Endothelial cell of umbilical vein (primary cell): ENCODE data around the gene ARHGEF25. TPM values are rescaled to one million over a fixed set of nuclear protein-coding genes. Genes with fewer than 3 reads are reported as not detected.

ENCODE experiments used
- BruUV-seq: library from RNA; stranded (reverse); fragments of 400-500 nt; replicated peaks from 2 replicates; lab custom pipeline; 2021; lab: Mats Ljungman, UMichigan
- CTCF ChIA-PET: fragments of 300-600, 350-600 bp; sonication (Branson Sonifier 250); formaldehyde crosslinking; loops from one replicate; lab custom pipeline; 2021; ENCODE audit warnings: antibody characterized with exemption, inconsistent platforms; lab: Charles Lee
- POLR2A ChIA-PET: fragments of 300-600, 350-600 bp; sonication (Branson Sonifier 250); formaldehyde crosslinking; loops from one replicate; lab custom pipeline; 2021; ENCODE audit warnings: antibody characterized with exemption, inconsistent platforms; lab: Charles Lee
- DNase-seq: peaks from one replicate; pipeline ENCODE4 v3.0.0-alpha.2; 2011; ENCODE audit warnings: low read depth, low spot score
- FAIRE-seq: peaks from 2 replicates; lab custom pipeline; 2011; peaks lifted over from hg19 to GRCh38; lab: Jason Lieb, UNC
- H2AFZ ChIP-seq: 2 replicates; pipeline ENCODE4 v1.6.0; 2012; ENCODE audit warnings: low read depth, low read length, control low read depth, inconsistent platforms
- H3K27ac ChIP-seq: 2 replicates; pipeline ENCODE4 v1.5.1; 2011; ENCODE audit warnings: low read depth, mild to moderate bottlenecking, control low read depth, low read length, moderate library complexity; ENCODE audit not compliant: insufficient read depth
- H3K27me3 ChIP-seq, 2 experiments: 2 replicates each; pipeline versions ENCODE4 v1.6.0 to v1.6.1; 2011; ENCODE audit warnings: low read length in 2 of 2, mixed read lengths in 1 of 2; ENCODE audit not compliant: control insufficient read depth in 2 of 2, insufficient read depth in 2 of 2
- H3K36me3 ChIP-seq, 2 experiments: 2 replicates in 1 of 2; 3 replicates in 1 of 2; pipeline ENCODE4 v1.5.1; 2011; ENCODE audit warnings: low read length in 2 of 2, mild to moderate bottlenecking in 1 of 2, moderate library complexity in 1 of 2; ENCODE audit not compliant: control insufficient read depth in 2 of 2, insufficient read depth in 2 of 2; ENCODE audit errors: extremely low read depth in 1 of 2
- H3K4me1 ChIP-seq: 3 replicates; pipeline ENCODE4 v1.5.1; 2011; ENCODE audit warnings: mild to moderate bottlenecking, low read length; ENCODE audit not compliant: control insufficient read depth, insufficient read depth; ENCODE audit errors: extremely low read depth
- H3K4me2 ChIP-seq: 2 replicates; pipeline ENCODE4 v1.6.1; 2011; ENCODE audit warnings: low read length, control low read depth, mixed read lengths; ENCODE audit not compliant: insufficient read depth
- H3K4me3 ChIP-seq, 3 experiments: fragments of 200-600 bp in 1 of 3; sonication (generic), shearing (Covaris generic) in 1 of 3; replicated peaks in 1 of 3; 2 replicates each; pipeline ENCODE4 v1.5.1; 2011 to 2016; ENCODE audit warnings: control low read depth in 3 of 3, low read length in 3 of 3, mild to moderate bottlenecking in 2 of 3, inconsistent platforms in 1 of 3, low read depth in 1 of 3, moderate library complexity in 1 of 3; ENCODE audit not compliant: insufficient read depth in 1 of 3
- H3K79me2 ChIP-seq: 2 replicates; pipeline ENCODE4 v1.6.0; 2012; ENCODE audit warnings: low read length, inconsistent platforms; ENCODE audit not compliant: control insufficient read depth, insufficient read depth
- H3K9ac ChIP-seq: replicated peaks from 2 replicates; pipeline ENCODE3; 2011; ENCODE audit warnings: low read length, control low read depth; ENCODE audit not compliant: insufficient read depth; ENCODE audit errors: extremely low read depth
- H3K9me1 ChIP-seq: replicated peaks from 3 replicates; pipeline ENCODE4 v1.6.0; 2011; ENCODE audit warnings: mild to moderate bottlenecking, low read length; ENCODE audit not compliant: control insufficient read depth, insufficient read depth; ENCODE audit errors: extremely low read depth
- H3K9me3 ChIP-seq: replicated peaks from 2 replicates; pipeline ENCODE4 v1.5.1; 2012; ENCODE audit warnings: low read length, inconsistent platforms; ENCODE audit not compliant: control insufficient read depth, insufficient read depth
- H4K20me1 ChIP-seq: replicated peaks from 2 replicates; pipeline ENCODE3; 2011; ENCODE audit warnings: mild to moderate bottlenecking, low read length; ENCODE audit not compliant: control insufficient read depth, insufficient read depth; ENCODE audit errors: extremely low read depth
- CTCF ChIP-seq, 2 donors: IDR thresholded peaks; 1 replicate in 1 of 2; 2 replicates in 1 of 2; pipeline ENCODE4 v1.5.1; 2011; ENCODE audit warnings: low read length in 2 of 2, mild to moderate bottlenecking in 2 of 2, moderate library complexity in 2 of 2, control low read depth in 1 of 2, inconsistent platforms in 1 of 2, low read depth in 1 of 2; ENCODE audit not compliant: insufficient read depth in 1 of 2; ENCODE audit errors: extremely low read depth in 1 of 2
- EZH2 ChIP-seq: IDR thresholded peaks from 2 replicates; pipeline ENCODE4 v1.6.1; 2012; ENCODE audit warnings: borderline replicate concordance, low read depth, mild to moderate bottlenecking, moderate library complexity, low read length, inconsistent platforms; ENCODE audit not compliant: severe bottlenecking
- FOS ChIP-seq: IDR thresholded peaks from 2 replicates; pipeline ENCODE4 v1.6.1; 2011; ENCODE audit warnings: mild to moderate bottlenecking, low read length, moderate library complexity, borderline replicate concordance; ENCODE audit not compliant: insufficient read depth
- GATA2 ChIP-seq: IDR thresholded peaks from 2 replicates; pipeline ENCODE4 v1.7.0; 2011; ENCODE audit warnings: low read depth, mild to moderate bottlenecking, moderate library complexity, mixed read lengths, low read length; ENCODE audit not compliant: insufficient read length, insufficient read depth
- JUN ChIP-seq: IDR thresholded peaks from 2 replicates; pipeline ENCODE4 v1.6.1; 2011; ENCODE audit warnings: borderline replicate concordance, low read depth; ENCODE audit not compliant: insufficient read length, insufficient read depth
- MYC ChIP-seq: IDR thresholded peaks from one replicate; pipeline ENCODE4 v1.6.1; 2011; ENCODE audit warnings: mild to moderate bottlenecking, low read depth, low read length
- POLR2A ChIP-seq: IDR thresholded peaks from 2 replicates; pipeline ENCODE4 v1.6.1; 2012; ENCODE audit warnings: low read depth, mild to moderate bottlenecking, control low read depth, low read length
- POLR2AphosphoS5 ChIP-seq: IDR thresholded peaks from 2 replicates; pipeline ENCODE4 v1.6.1; 2012; ENCODE audit warnings: low read depth, mild to moderate bottlenecking, control low read depth, low read length, moderate library complexity; ENCODE audit not compliant: insufficient read depth
- dilution Hi-C: fragments of 300-500 bp; cut with MboI; formaldehyde crosslinking; loops from one replicate; pipeline ENCODE4 v1.15.0; 2019; ENCODE audit warnings: low sequenced_read_pairs; ENCODE audit not compliant: extremely low pct_ligation_motif_present
- intact Hi-C: fragments of 100-400 bp; cut with micrococcal nuclease; formaldehyde crosslinking; loops from one replicate; pipeline ENCODE4 v1.10.0; 2022
- polyA plus RNA-seq, 4 experiments: library from polyadenylated mRNA; depleted of rRNA in 3 of 4; stranded (reverse) in 3 of 4; unstranded in 1 of 4; fragments of >200 nt; gene quantifications; 2 replicates each; pipeline versions ENCODE4 v1.2.1 to v1.2.3, GENCODE V29; 2011 to 2012; ENCODE audit warnings: missing spikeins in 1 of 4
- total RNA-seq: library from RNA; stranded (reverse); gene quantifications from 2 replicates; pipeline ENCODE4 v1.2.3, GENCODE V29; 2021
- TF ChIP-seq, protein P1 (sequence below): IDR thresholded peaks from 2 replicates; pipeline ENCODE4 v1.6.1; 2011; ENCODE audit not compliant: insufficient read depth, insufficient read length

The ARHGEF25 gene
- total and polyA plus RNA-seq, 2 donors (not counting 3 experiments of a cell fraction or from before 2014, with no cell fraction given): 4.7 to 7.4 TPM

GRCh38 chr12:57657744-57658143, 46.5 kb downstream of the ARHGEF25 start:
- Histone ChIP-seq H3K36me3 (no peaks in the 10 kb centered on the region), H3K9me3 (no peaks in the 10 kb centered on the region), H2AFZ (no peak overlapping the region), H3K27me3 (peaks cover 0 to 5% of the 10 kb centered on the region in 2 experiments), H3K79me2 (no peaks in the 10 kb centered on the region), H3K4me2 (no peak overlapping the region), H3K9ac (no peak overlapping the region), H3K4me1 (no peaks in the 10 kb centered on the region), H3K27ac (no peak overlapping the region), H3K4me3 (no peak overlapping the region), H4K20me1 (no peaks in the 10 kb centered on the region), H3K9me1 (no peaks in the 10 kb centered on the region)
- TF ChIP-seq POLR2AphosphoS5: no peak
- TF ChIP-seq MYC: no peak
- TF ChIP-seq FOS: no peak
- TF ChIP-seq CTCF (IDR thresholded peaks at IDR 0.05; ENCODE audit: extremely low read depth in 1 of 2, insufficient read depth in 1 of 2, low read depth in 1 of 2, low read length in 2 of 2): no peak
- intact Hi-C loops: no loop called here
- POLR2A ChIA-PET: no interaction called here
- DNase-seq (no peak), FAIRE-seq (no peak)
- CTCF ChIA-PET: interaction anchor here (0.9 to 2.0 kb wide), 3 partner anchors 13 to 25 kb away, joined by 3 to 7 read pairs (median 5); partner anchors contain the start of gene B4GALNT1
- no TSS peak for BruUV-seq
- dilution Hi-C loops: no loop called here

DNA sequence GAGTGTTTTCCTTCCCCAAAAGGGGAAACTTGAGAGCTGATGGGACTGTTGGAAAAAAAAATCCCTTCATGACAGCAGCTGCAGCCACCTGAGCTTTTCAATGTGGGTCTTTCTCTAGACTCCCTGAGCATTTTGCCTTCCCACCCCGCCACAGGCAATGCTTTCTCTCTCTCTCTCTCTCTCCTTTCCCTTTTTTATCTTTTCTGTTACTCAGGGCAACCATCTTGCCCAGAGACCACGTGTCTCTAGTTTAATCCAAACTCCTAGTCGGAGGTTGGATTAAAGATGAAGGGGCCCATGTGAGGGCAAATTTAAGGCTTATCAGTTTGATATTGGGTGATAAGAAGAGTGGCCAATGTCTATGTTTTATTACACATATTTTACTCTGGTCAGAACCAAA, 47.7 kb downstream of the ARHGEF25 start:
- Histone ChIP-seq H2AFZ (no peak overlapping the region), H3K4me3 (no peak overlapping the region), H3K9ac (no peak overlapping the region), H3K4me1 (no peaks in the 10 kb centered on the region), H3K79me2 (no peaks in the 10 kb centered on the region), H3K27me3 (peaks cover 0 to 5% of the 10 kb centered on the region in 2 experiments), H3K9me1 (no peaks in the 10 kb centered on the region), H3K9me3 (no peaks in the 10 kb centered on the region), H3K36me3 (no peaks in the 10 kb centered on the region), H3K27ac (no peak overlapping the region), H4K20me1 (no peaks in the 10 kb centered on the region), H3K4me2 (no peak overlapping the region)
- no TSS peak for BruUV-seq
- intact Hi-C loops (no loop called here), dilution Hi-C loops (no loop called here)
- FAIRE-seq (no peak), DNase-seq (no peak)
- ChIA-PET CTCF (interaction anchor here (2.0 kb wide), 1 partner anchor 26 kb away, joined by 5 read pairs; the partner anchor contains the start of gene B4GALNT1), POLR2A (no interaction called here)
- no peak for TF ChIP-seq MYC
- no peak for TF ChIP-seq POLR2A
- TF ChIP-seq EZH2: no peak
- TF ChIP-seq, protein P1, sequence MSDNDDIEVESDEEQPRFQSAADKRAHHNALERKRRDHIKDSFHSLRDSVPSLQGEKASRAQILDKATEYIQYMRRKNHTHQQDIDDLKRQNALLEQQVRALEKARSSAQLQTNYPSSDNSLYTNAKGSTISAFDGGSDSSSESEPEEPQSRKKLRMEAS: no peak
- no peak for TF ChIP-seq FOS
- TF ChIP-seq JUN: no peak
- TF ChIP-seq GATA2: no peak
- TF ChIP-seq CTCF (IDR thresholded peaks at IDR 0.05; ENCODE audit: extremely low read depth in 1 of 2, insufficient read depth in 1 of 2, low read depth in 1 of 2, low read length in 2 of 2): no peak
- no peak for TF ChIP-seq POLR2AphosphoS5
